PC-9 (cell line): ENCODE results near the gene BMAL1.

ENCODE experiments used
- CTCF ChIP-seq: fragments of 200-600 bp; sonication (generic); conservative IDR thresholded peaks from 2 replicates; pipeline ENCODE4 v1.6.1; 2017; ENCODE audit warnings: mixed run types, antibody characterized with exemption, mild to moderate bottlenecking, moderate library complexity
- EZH2 ChIP-seq: fragments of 200-600 bp; sonication (generic); IDR thresholded peaks from 2 replicates; pipeline ENCODE4 v1.8.0; 2017; ENCODE audit warnings: antibody characterized with exemption, low read depth

GRCh38 chr11:13349581-13349980, 72.0 kb downstream of the BMAL1 start:
- TF ChIP-seq EZH2 (no peak), CTCF (no peak)
